K562 (cell line): Measurements from ENCODE around the gene DKKL1. TPM values are rescaled to one million over a fixed set of nuclear protein-coding genes. Genes with fewer than 3 reads are reported as not detected.

Source experiments
- BHLHE40 ChIP-seq: IDR thresholded peaks from 2 replicates; pipeline ENCODE4 v1.6.1; 2011; ENCODE audit warnings: low read length, improper control_type of control experiment
- CHD2 ChIP-seq: IDR thresholded peaks from 2 replicates; pipeline ENCODE4 v1.6.1; 2011; ENCODE audit warnings: low read depth, low read length
- EP400 ChIP-seq: fragments of 450-650 bp; IDR thresholded peaks from 2 replicates; pipeline ENCODE4 v1.6.1; 2017; ENCODE audit warnings: antibody characterized with exemption, mild to moderate bottlenecking, moderate library complexity
- GATAD2A ChIP-seq: fragments of 450-650 bp; IDR thresholded peaks from 2 replicates; pipeline ENCODE4 v1.6.1; 2017
- HDAC6 ChIP-seq: IDR thresholded peaks from 2 replicates; pipeline ENCODE4 v1.6.1; 2012; ENCODE audit warnings: low read depth, mild to moderate bottlenecking, control low read depth, inconsistent platforms, low read length, moderate library complexity
- MBD2 ChIP-seq: sonication (generic); IDR thresholded peaks from 2 replicates; pipeline ENCODE4 v1.6.1; 2016; ENCODE audit warnings: low read depth, borderline replicate concordance
- MTA1 ChIP-seq: fragments of 450-650 bp; IDR thresholded peaks from 2 replicates; pipeline ENCODE4 v1.6.1; 2017; ENCODE audit warnings: borderline replicate concordance
- NCOA6 ChIP-seq: fragments of 450-650 bp; IDR thresholded peaks from 2 replicates; pipeline ENCODE4 v1.6.1; 2017; ENCODE audit warnings: mild to moderate bottlenecking
- NFIC ChIP-seq: fragments of 450-650 bp; IDR thresholded peaks from 2 replicates; pipeline ENCODE4 v1.6.1; 2017; ENCODE audit warnings: mild to moderate bottlenecking, inconsistent platforms
- POLR2AphosphoS5 ChIP-seq: IDR thresholded peaks from 2 replicates; pipeline ENCODE4 v1.6.1; 2011; ENCODE audit warnings: mild to moderate bottlenecking, low read depth, low read length, moderate library complexity; ENCODE audit not compliant: control insufficient read depth, insufficient read depth
- SP1 ChIP-seq: sonication (generic); formaldehyde crosslinking; IDR thresholded peaks from 2 replicates; pipeline ENCODE4 v1.8.1; 2022; ENCODE audit warnings: mild to moderate bottlenecking, missing genetic modification reagents
- XRCC4 ChIP-seq: IDR thresholded peaks from one replicate; pipeline ENCODE4 v1.6.1; 2011; ENCODE audit not compliant: insufficient read depth, insufficient read length; ENCODE audit errors: extremely low read depth
- ZBTB7A ChIP-seq: IDR thresholded peaks from 2 replicates; pipeline ENCODE4 v1.6.1; 2011; ENCODE audit warnings: low read depth, mild to moderate bottlenecking, low read length, moderate library complexity, borderline replicate concordance; ENCODE audit not compliant: control insufficient read depth
- ZFX ChIP-seq: sonication (generic); formaldehyde crosslinking; IDR thresholded peaks from 2 replicates; pipeline ENCODE4 v1.8.0; 2022; ENCODE audit warnings: mild to moderate bottlenecking, missing genetic modification reagents, moderate library complexity
- ZNF75A ChIP-seq: fragments of 450-650 bp; formaldehyde crosslinking; IDR thresholded peaks from 2 replicates; pipeline ENCODE4 v1.4.0; 2020; ENCODE audit warnings: mild to moderate bottlenecking
- ZNF778 ChIP-seq: fragments of 450-650 bp; formaldehyde crosslinking; IDR thresholded peaks from 2 replicates; pipeline ENCODE4 v1.4.0; 2020; ENCODE audit warnings: mild to moderate bottlenecking, moderate library complexity
- polyA plus RNA-seq, 8 experiments: library from polyadenylated mRNA; depleted of rRNA in 4 of 8; stranded (reverse) in 5 of 8; unstranded in 3 of 8; fragments of >200 nt; fragmentation: Nextera tagmentation in 2 of 8; fragmentation: Illumina TruSeq in 1 of 8; extraction: Ambion mirVana in 2 of 8; extraction: Trizol in 1 of 8; gene quantifications; 2 replicates each; pipeline versions ENCODE4 v1.2.1 to v1.2.3, GENCODE V29; 2011 to 2014; ENCODE audit warnings: inconsistent platforms in 1 of 8, missing spikeins in 1 of 8
- total RNA-seq, 7 experiments: library from RNA; depleted of rRNA in 6 of 7; stranded (reverse); fragments of >200 nt in 6 of 7; fragmentation: Illumina TruSeq in 2 of 7; extraction: Trizol in 2 of 7; gene quantifications; 2 replicates each; pipeline versions ENCODE4 v1.2.1 to v1.2.3, GENCODE V29; 2011 to 2021; ENCODE audit warnings: low replicate concordance in 1 of 7

The DKKL1 gene
- total and polyA plus RNA-seq, 9 of the 15 experiments (the other 6 are each of a cell fraction or from before 2014, with no cell fraction given), result 0.15 to 1.7 (median 0.52) TPM

GRCh38 chr19:49361438-49362047, 2.1 kb upstream of the DKKL1 start (continued):
- TF ChIP-seq EP400 (0 out of 2 replicates have a peak, but pooled peaks have one; percentile 42), GATAD2A (0 out of 2 replicates have a peak, but pooled peaks have one; percentile 19), NCOA6 (no peak), MTA1 (0 out of 2 replicates have a peak, but pooled peaks have one; percentile 25), HDAC6 (no peak), POLR2AphosphoS5 (peak; percentile 49; the same call in 1 of the 2 replicates), NFIC (peak; percentile 95), MBD2 (0 out of 2 replicates have a peak, but pooled peaks have one; percentile 44), BHLHE40 (peak; percentile 44; the same call in 1 of the 2 replicates), ZNF778 (CRISPR knock-in tag) (no peak), CHD2 (peak; percentile 71), ZFX (CRISPR knock-in tag) (peak; percentile 8), ZBTB7A (peak; percentile 83), XRCC4 (no peak), SP1 (CRISPR knock-in tag) (peak; percentile 52; the same call in 1 of the 2 replicates), ZNF75A (CRISPR knock-in tag) (no peak)
